HG03457 (cell line): ENCODE results near the gene CDC42.
"Not testable (repeated sequence)": the region's sequence is repeated elsewhere in the genome, so short reads cannot be mapped to it uniquely, and the experiment has no call there.

Source experiments
- ATAC-seq: cut with Tn5 transposase; IDR thresholded peaks from one replicate; pipeline ENCODE4 v1.9.1; 2021; ENCODE audit warnings: moderate number of reproducible peaks; ENCODE audit not compliant: unreplicated experiment

The CDC42 gene

DNA sequence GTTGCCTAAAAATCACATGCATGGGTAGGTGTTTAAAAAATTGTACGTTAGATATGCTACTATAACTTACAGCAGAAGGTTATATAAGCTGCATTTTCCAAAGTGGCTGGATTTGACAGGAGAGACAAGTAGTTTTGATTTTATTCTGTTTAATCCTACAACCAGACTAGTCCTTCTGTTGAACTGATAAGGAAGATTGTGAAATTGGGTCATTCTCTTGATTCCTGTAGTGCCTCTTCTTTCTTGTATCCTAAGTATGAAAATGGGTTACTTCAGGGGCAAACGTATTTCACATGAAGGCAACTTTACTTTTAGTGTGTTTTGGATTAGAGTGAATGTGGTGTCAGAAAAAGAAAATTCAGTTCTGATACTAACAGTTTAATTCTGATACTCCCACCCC lies 19.0 kb downstream of the CDC42 start:
- no peak for ATAC-seq

DNA sequence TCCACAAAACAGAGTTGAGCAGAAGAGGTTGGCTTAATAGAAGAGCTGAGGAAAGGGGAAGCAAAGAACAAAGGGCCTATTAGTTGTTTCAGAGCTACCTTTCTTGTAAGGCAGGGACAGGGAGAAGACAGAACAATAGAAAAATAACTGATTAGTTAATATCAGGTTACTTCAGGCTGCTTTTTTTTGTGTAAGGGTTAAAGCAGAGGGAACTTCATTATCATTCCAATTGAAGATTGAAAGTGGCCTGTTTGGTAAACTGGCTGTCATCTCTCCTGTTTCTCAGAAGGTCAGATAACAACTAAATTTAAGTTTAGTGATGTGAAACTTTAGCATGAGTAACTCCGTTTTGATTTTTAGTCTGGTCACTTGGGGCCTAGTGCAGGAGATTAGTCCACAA lies 22.3 kb downstream of the CDC42 start:
- no peak for ATAC-seq

DNA sequence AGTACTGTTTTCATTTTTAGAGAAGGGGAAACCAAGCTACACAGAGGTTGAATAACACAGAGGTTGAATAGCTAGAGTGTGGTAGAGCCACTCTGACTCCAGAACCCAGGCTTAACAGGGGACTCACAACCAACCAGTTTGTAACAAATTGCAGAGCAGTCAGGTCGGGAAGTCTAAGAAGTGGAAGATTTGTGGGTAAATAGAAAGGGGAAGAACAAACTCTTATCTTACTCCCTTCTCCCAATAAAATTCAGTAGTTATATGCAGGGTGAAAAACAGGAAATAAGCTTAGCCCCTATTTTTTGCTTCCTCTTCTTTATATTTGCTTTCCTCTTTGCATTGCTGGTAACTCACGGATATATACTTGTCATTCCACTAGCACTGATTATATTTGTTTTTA lies 23.2 kb downstream of the CDC42 start:
- ATAC-seq = no peak

DNA sequence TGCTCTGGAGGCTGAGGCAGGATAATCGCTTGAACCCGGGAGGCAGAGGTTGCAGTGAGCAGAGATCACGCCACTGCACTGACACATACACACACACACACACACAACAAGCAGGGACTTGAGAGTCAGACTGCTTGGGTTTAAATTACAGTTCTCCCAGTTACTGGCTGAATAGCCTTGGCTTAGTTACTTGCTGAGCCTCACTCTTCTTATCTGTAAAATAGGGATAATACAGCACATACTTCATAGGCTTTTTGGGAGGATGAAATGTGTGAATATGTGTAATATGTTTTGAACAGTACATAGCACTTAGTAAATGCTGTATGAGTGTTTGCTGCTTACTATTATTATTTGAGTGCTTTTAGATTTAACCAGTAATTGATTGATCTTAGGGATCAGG lies 23.8 kb downstream of the CDC42 start:
- ATAC-seq = no peak

DNA sequence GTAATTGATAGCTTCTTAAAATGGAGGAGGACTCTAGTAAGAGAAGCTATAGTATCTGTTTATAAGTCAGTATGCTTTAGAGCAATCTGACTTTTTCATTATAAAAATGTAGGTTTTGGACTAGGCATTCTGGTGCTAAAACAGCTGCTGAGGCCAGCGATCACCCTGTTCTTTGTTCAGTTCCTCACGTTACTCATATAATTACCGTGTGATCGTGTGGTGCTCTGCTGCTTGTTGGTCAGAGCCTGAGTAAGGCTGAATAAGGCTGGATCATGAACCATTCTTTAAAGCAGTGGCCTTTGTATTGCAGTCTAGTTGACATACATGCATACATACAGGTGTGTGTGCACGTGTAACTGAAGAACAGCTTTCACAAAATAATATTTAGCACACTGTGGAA lies 25.2 kb downstream of the CDC42 start:
- ATAC-seq = no peak

DNA sequence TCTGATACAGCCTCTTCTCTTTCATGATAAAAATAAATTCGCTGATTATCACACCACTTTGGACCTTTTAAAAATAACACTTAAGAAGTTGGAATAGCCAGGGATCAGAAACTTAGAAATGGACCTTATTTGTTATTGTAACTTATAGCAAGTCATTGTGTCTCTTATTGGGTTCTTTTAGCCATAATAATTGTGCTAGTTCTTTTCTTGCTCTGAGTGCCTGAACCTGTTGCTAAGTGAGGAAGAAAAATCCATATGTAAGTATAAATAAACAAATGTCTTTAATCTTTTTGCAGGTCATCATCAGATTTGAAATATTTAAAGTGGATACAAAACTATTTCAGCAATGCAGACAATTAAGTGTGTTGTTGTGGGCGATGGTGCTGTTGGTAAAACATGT lies 25.6 kb downstream of the CDC42 start:
- no peak for ATAC-seq

DNA sequence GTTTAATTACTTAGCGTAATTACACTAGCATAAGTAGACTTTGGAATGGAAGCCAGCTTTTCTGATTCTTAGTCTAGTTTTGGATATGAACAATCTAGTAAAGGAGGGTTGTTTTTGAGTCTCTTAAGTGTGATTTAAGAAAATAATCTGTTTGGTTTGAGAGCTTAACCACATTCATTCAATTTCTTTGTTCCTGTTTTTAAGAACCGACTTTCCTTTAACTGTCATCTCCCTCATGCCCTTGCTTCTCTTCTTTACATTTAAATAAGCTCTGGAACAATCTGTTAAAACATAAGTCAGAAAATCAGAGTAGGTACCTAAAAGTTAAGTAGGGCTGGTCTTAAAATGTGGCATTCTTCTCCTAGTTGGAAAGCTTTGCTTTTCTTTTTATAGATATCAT lies 27.7 kb downstream of the CDC42 start:
- no peak for ATAC-seq

DNA sequence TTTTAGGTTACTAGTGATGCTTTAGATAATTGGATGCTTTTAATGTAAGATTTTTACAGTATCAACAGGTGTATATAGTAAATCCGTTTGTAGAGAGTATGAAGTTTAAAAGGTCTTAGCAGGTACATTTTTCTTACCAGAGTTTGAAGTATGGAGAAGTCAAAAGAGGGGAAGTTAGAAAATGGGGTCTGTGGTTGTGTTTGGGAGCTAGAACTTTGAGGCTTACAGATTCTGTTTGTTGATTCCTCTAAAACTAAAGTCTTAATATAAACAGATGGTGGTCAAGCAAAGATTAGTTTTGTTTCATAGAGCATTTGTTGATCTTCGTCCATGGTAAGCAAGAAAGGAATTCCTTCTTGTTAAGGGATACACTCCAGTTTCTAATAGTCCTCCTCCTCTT lies 35.8 kb downstream of the CDC42 start:
- ATAC-seq = no peak

DNA sequence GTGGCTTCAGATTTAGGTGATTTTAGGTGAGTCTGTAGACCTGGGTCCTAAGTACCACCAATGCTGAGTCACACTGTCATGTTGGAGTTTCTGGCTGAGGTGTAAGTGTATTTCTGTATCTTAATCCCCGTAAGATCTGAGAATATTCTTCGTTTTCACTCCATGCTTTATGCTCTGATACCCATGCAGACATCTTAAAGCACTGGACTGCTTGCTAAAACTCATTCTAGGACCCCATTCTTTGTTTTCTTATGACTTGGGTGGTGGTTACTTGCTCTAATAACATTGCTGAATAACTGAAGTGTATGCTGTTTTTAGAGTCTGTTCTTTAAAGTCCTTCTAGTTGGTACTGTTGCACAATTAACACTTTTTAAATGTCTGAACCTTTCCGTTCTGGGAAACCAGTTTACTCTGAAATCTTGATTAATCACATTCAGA lies 36.6 kb downstream of the CDC42 start:
- ATAC-seq = no peak

DNA sequence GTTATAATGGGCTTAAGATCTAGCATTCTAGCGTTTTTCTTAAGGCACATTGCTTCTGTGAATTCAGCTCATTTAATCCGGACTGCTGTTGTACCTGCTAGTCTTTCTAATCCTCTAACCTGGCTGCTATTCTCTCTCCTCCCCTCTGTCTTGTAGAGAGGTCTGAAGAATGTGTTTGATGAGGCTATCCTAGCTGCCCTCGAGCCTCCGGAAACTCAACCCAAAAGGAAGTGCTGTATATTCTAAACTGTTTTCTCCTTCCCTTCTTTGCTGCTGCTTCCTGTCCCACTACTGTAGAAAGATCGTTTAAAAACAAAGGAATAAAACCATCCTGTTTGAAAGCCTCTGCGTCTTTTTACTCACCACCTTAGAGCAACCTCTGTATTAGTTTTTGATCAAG lies 37.3 kb downstream of the CDC42 start:
- ATAC-seq = no peak

DNA sequence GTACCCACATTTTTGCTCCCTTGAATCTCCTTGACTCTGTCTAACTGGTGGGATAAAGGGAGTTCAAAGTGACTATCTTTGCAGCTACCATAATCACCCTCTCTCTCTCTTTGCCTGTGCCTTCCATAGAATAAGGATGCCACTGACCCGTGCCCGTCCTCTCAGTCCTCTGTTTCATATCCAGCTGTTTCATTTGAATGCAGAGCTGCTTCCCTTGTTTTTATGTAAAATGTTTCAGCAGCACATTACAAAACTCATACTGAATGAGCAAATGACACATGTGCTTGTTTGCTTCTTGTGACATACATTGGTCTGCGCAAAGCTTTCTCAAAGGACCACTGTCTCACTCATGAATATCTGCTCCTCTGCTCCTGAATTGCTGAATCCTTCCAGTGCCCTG lies 38.4 kb downstream of the CDC42 start:
- ATAC-seq = no peak

DNA sequence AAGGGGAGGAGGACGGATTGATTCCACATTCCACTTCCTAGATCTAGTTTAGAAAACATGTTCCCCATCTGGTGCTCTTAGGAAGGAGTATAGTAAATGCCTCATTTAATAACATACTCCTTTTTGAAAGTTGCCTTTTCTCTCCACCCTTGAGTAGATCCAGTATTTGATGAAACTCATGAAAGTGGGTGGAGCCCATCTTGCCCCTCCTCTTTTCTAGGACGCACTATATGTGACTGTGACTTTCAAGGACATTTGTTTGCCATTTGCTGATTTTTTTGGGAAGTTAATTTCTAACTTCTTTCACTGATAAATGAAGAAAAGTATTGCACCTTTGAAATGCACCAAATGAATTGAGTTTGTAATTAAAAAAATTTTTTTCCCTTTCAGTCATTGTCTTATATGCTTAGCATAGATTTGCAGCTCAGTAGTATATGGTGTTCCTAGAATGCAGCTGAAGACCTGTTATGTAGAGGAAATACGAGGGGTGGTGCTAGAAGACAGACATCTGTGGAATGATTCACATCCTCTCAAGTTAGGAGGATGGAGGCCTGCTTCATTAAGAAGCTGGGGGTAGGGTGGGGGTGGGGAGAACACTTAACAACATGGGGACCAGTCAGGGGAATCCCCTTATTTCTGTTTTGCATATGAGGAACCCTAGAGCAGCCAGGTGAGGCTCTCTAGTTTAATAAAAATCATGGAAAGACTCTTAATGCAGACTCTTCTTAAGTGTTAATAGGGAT lies 39.7 kb downstream of the CDC42 start:
- ATAC-seq = not testable (repeated sequence)

DNA sequence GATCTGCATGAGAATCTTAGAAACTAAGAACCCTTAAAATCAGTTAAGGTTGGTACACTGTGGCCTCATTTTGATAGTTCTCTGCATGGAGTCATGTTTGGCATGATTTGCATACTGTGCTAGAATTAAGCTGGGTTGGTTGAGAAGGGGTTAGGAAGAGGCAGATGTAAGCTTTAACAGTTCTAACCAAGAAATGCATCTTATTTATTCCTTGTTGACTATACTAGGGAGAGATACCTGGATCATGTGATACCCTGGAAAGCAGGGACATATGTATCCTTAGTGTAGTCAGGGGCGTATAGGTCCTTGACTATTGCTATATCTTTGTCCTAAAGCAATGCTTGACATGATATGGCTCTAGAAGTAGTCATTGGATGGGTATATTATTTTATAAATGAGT lies 41.0 kb downstream of the CDC42 start:
- no peak for ATAC-seq

DNA sequence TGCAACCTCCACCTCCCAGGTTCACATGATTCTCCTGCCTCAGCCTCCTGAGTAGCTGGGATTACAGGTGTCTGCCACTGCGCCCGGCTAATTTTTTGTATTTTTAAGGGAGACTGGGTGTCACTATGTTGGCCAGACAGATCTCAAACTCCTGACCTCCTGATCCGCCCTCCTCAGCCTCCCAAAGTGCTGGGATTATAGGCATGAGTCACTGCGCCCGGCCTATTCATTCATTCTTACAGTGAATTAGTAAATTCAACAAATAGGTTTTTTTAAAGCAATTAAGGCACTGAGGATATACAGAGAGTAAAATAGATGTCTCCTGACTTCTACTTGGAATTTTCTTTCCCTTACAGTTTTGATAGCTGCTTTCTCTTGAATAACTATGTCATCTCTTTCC lies 43.5 kb downstream of the CDC42 start:
- no peak for ATAC-seq

DNA sequence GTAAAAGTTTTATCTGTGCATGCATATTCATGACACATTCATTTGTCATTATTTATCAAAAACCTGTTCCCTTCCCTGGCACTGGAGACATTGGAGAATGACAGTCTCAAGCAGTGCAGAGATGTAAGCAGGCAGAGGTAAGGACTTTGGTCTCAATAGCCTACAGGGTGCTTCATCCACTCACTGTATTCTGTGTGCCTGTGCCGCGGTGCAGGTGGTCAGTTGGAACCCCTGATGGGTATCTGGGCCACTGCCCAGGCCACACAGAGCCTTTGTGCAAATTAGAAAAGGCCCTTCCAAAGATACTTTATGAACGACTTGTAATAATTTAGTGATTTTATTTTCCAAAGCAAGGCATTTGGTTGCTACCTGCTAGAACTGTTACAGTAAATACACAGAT lies 44.0 kb downstream of the CDC42 start:
- no peak for ATAC-seq

DNA sequence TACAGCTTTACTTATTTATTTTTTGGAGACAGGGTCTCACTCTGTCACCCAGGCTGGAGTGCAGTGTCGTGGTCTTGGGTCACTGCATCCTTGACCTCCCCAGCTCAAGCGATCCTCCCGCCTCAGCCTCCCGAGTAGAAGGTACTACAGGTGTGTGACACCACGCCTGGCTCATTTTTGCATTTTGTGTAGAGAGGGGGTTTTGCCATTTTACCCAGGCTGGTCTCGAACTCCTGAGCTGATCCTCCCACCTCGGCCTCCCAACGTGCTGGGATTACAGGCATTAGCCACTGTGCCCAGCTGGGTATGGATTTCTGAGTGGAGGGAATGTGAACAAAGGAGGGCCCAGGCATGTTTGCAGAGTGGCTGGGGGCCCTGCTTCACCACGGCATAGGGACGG lies 46.2 kb downstream of the CDC42 start:
- no peak for ATAC-seq

DNA sequence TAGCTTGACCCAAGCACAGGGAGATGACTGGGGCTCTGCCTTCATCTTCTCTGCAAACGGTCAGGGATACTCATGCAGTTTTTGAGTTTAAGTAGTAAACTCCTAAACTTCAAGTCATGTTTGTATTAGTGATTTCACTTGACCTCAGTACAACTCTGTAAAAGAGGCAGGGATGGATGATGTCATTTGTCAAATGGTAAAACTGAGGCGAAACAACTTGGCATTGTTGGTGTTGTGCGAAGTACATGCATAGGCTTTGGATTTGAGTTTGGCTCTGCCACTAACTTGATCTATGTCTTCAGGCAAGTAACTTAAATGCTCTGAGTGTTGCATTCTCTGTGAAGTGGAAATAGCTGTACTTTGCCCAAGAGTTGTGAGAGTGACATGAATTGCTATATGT lies 47.7 kb downstream of the CDC42 start:
- ATAC-seq = no peak

DNA sequence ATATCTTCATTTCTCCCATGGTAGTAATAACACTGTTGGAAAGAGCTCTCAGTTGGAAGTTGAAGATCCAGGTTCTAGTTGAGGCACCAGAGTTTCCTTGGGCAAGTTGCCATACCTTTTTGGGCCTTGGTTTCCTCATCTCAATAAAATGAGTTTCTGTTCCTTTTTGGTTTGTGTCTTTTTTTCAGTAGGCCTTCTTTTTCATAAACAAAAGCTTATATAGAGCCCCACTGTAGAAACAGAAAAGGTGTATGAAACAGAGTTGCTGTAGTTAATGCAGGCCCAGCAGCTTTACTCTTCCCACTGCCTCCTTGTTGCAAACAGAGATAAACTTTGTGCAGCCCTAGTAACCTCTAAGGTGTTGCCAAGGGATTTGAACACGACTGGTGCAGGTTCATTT lies 48.7 kb downstream of the CDC42 start:
- ATAC-seq = no peak

DNA sequence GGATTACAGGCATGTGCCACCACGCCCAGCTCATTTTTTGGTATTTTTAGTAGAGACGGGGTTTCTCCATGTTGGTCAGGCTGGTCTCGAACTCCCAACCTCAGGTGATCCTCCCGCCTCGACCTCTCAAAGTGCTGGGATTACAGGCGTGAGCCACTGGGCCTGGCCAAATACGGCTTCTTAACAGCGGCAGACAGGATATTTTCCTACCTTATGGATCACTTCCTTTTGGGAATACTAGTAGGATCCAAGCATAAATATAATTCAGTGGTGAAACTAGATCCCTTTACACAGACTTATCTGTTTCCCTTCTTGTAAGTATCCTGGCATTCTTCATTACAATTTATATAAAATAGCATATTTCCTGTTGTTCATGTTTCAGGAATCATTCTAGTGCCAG lies 49.5 kb downstream of the CDC42 start:
- ATAC-seq = no peak

DNA sequence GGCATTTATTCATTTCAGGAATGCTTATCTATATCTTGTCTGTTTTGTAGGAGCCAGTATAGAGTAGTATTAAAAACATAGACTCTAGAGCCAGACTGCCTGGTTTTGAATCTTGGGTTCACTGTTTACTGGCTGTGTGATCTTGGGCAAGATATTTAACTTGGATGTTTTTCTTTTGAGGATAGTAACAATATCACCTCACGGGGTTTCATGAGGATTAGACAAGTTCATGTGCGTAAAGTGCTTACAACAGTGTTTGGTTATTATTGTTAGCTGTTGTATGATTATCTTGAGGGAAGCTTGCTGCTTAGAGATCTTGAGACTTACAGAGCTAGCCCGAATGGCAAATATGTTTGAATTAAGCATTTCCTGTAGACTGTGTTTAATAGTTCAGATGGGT lies 50.2 kb downstream of the CDC42 start:
- no peak for ATAC-seq

DNA sequence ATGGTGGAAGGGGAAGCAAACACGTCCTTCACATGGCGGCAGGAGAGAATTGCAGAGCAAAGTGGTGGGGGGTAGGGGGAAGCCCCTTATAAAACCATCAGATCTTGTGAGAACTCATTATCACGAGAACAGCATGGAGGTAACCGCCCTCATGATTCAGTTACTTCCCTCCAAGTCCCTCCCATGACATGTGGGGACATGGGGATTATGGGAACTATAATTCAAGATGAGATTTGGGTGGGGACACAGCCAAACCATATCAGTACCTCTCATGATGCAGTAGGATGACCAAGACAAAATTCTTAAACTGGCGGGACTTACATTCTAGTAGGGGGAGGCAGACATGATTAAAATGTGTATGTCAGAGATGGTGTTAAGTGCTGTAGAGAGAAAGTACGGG lies 51.6 kb downstream of the CDC42 start:
- ATAC-seq = no peak

DNA sequence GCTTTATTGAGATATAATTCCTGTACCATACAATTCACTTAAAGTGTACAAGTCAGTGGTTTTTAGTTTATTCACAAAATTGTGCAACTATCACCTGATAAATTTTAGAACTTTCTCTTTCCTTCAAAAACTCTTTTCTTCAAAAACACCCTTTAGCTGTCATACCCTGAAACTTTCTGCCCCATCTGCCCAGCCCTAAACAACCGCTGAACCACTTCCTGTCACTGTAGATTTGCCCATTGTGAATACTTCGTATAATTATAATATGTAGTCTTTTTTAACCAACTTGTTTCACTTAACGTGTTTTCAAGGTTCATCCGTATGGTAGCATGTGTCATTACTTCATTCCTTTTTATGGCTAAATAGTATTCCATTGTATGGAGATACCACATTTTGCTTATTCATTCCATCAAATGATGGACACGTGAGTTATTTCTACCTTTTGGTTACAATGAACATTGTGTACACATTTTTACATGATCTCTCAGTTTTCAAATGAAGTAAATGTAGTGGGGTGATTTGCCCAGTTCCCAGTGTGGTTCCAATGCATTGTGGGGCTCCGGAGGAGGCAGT lies 52.4 kb downstream of the CDC42 start:
- no peak for ATAC-seq

DNA sequence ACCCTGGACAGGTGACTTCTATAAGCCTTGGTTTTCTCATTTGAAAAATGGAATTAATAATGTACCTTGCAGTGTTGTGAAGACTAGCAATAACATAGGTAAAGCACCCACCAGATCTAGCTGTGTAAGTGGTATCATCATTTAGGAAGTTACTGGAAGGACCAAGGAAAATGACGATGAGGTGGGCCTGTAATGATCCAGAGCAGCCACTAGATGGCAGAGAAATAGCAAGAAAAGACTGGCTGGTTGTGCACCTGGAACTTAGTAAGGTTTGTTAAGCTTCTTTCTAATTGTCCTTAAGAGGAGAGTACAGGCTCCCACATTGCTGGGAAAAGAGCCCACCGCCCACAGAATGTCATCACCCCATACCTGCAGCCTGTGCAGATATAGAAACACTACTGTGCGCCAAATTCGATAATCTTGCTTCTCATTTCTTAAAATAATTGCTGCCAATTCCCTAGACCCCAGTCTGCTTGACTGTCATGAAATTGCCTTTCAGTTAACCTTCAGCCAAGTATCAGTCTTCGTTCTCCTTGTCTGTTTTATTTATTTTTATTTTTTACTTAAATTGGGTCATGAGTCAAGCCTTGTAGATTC lies 53.2 kb downstream of the CDC42 start:
- no peak for ATAC-seq
